GM13976 (cell line): ENCODE measurements around the gene PKHD1.

Experiments
- DNase-seq: peaks from one replicate; pipeline ENCODE4 v3.0.0; 2012; ENCODE audit warnings: low spot score
- in situ Hi-C: fragments of 300-500 bp; cut with MboI; formaldehyde crosslinking; loops from one replicate; pipeline ENCODE4 v1.12.0; 2022; ENCODE audit warnings: low sequenced_read_pairs, mixed read lengths, inconsistent platforms; ENCODE audit not compliant: unreplicated experiment
- TF ChIP-seq, protein P1 (sequence below): IDR thresholded peaks from 2 replicates; pipeline ENCODE4 v1.5.1; 2012; ENCODE audit warnings: borderline replicate concordance, mild to moderate bottlenecking; ENCODE audit not compliant: insufficient read depth; ENCODE audit errors: extremely low read depth, missing control alignments, control extremely low read depth

The PKHD1 gene

GRCh38 chr6:51704932-51705540 is 382.4 kb downstream of the PKHD1 start:
- DNase-seq, result no peak
- in situ Hi-C loops, result no loop called here
- TF ChIP-seq, protein P1, sequence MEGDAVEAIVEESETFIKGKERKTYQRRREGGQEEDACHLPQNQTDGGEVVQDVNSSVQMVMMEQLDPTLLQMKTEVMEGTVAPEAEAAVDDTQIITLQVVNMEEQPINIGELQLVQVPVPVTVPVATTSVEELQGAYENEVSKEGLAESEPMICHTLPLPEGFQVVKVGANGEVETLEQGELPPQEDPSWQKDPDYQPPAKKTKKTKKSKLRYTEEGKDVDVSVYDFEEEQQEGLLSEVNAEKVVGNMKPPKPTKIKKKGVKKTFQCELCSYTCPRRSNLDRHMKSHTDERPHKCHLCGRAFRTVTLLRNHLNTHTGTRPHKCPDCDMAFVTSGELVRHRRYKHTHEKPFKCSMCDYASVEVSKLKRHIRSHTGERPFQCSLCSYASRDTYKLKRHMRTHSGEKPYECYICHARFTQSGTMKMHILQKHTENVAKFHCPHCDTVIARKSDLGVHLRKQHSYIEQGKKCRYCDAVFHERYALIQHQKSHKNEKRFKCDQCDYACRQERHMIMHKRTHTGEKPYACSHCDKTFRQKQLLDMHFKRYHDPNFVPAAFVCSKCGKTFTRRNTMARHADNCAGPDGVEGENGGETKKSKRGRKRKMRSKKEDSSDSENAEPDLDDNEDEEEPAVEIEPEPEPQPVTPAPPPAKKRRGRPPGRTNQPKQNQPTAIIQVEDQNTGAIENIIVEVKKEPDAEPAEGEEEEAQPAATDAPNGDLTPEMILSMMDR, result no peak

- in situ Hi-C loops, result no loop called here
- TF ChIP-seq, protein P1, result no peak
- no peak for DNase-seq
These were observed 384.6 kb downstream of the PKHD1 start for GRCh38 chr6:51702851-51703250.

- TF ChIP-seq, protein P1, result no peak
- DNase-seq, result no peak
- in situ Hi-C loops, result no loop called here
These were observed 402.8 kb downstream of the PKHD1 start for GRCh38 chr6:51684603-51685002.

DNA sequence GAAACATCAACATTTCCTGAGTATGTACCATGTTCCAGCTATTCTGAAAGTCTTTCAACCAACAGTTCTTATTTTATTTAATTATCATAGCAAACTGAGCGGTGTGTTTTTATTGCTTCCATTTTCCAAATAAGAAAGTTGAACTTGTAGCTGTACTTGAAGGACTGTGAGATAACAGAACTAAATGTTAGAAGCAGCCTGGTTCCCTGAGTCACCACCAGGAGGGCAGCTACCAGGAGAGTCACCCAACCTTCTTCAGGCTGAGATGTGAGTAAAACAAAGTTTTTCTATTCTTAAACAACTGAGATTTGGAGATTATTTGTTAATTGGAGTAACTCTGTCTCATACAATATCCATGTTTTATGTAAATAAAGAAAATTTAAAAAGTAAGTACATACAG is 403.4 kb downstream of the PKHD1 start:
- no peak for DNase-seq
- TF ChIP-seq, protein P1, result no peak
- in situ Hi-C loops, result no loop called here

- TF ChIP-seq, protein P1, result no peak
- no peak for DNase-seq
- in situ Hi-C loops, result no loop called here
These were observed 408.4 kb downstream of the PKHD1 start for GRCh38 chr6:51678905-51679620.

DNA sequence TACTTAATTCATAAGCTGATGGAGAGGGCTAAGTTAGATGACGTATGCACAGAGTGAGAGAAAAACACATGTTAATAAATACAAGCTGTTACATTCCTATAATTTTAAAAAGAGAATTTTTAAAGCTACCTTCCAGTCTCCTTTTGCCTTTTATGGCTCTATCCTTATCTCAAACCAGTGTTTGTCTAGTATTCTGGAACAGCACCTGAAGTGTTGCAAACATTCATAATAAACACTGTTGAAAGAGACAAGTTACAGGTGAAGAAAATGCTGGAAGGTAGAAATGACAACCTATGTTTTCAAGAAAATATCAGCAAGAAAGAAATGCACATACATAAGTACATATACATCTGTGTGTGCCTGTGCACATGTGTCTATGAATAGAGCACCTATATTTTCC is 409.1 kb downstream of the PKHD1 start:
- TF ChIP-seq, protein P1, result no peak
- in situ Hi-C loops, result no loop called here
- no peak for DNase-seq
